GM19468 (cell line): ENCODE results near the gene C4BPB.

Experiments
- ATAC-seq: cut with Tn5 transposase; IDR thresholded peaks from one replicate; pipeline ENCODE4 v1.9.1; 2021; ENCODE audit warnings: mild to moderate bottlenecking, moderate library complexity, moderate number of reproducible peaks; ENCODE audit not compliant: unreplicated experiment; ENCODE audit errors: extremely low read depth

C4BPB gene

DNA sequence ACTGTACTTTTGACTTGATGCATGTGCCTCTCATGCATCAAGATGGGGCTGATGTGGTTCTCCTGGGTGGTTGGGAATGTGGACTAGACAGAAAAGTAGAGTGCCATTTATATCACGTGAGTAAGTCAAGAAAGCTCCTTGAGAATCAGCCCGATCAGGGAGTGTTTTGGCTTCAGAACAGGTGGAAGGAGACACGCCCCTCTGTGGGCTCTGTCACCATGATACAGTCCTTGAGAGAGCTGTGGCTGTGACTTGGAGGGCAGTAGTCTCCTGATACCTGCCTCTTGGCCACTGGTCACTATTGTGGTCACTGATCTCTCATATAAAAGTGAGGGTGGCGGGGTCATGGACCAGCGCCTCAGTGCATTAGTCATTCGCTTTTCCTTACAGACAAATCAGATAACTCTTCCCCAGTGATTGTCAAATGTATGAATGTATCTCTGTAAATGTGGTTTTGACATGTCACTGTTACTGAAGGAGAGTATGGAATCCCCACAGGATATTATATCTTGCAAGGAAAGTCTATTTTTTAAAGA lies 8.9 kb upstream of the C4BPB start:
- ATAC-seq: no peak

DNA sequence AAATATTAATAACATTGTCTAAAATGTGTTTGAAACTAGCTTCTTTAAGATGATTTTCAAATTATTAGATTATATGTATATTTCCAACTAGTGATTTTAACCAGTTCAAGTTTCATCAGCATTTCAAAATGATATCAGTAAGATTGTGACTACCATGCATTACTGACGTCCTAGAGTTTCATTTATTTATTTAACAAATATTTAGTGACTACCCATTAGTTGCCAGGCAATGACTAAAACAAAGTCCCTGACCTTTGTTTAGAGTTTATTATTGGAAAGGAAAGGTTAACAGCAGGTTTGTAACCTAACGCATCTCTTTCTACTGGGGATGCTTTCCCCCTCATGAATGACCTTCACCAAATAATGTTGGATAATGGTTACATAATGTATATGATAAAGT lies 7.6 kb upstream of the C4BPB start:
- ATAC-seq: no peak

DNA sequence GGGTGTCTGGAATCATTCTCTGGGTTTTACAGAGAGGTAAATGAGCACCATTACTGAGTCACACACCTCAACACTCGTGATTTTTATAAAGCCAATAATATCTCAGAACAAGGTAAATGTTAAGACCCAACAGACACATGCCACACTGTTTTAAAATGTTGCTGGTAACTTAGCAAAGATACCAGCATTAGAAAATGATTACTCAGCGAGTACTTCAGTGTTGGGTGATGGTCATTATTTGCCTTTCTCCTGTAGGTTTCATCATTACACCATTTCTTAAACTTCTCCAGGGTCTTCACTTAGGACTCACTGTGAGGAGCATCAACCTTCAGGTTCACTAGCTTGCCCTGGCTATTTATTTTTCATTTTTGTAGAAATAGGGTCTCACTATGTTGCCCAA lies 6.9 kb upstream of the C4BPB start:
- no peak for ATAC-seq

DNA sequence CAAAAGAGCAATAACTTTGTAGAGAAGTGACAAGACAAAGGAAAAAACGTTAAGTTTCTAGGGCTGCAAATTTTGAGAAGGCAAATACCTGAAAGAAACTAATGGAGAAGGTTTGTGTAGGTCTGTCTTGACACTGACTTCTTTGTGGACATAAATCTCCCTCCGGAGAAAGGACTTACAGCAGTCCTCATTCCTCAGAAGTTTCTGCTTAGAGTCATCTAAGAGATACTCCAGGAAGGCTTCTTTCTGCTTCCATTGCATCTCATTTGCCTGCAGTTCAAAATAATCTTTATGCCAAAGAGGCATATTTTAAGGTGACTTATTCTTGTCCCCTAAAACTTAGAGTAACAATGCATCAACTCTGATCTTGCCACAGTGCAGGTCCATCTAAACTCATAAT lies 4.4 kb upstream of the C4BPB start:
- no peak for ATAC-seq

DNA sequence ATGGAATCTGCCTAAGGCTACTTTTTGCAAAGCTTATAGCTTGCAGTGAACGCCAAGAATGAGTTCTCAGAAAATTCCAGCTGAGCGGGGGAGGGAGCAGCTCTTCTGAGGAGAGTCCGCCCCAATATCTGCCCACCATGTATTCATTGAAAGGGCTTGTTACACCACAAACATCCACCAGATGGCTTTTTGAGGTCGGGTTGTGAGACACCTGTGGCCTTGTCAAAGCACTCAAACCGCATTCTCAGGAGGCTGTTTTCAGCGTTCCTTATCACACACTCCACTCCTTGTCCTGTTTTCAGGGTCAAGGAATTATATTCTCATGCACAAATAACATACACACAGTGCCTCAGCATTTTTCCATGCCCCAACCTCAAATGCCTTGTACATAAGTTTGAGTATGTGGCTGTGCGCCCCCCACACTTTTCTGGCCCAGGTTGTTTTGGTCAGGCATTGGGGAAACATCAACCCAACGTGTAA lies 3.9 kb upstream of the C4BPB start:
- ATAC-seq: no peak

DNA sequence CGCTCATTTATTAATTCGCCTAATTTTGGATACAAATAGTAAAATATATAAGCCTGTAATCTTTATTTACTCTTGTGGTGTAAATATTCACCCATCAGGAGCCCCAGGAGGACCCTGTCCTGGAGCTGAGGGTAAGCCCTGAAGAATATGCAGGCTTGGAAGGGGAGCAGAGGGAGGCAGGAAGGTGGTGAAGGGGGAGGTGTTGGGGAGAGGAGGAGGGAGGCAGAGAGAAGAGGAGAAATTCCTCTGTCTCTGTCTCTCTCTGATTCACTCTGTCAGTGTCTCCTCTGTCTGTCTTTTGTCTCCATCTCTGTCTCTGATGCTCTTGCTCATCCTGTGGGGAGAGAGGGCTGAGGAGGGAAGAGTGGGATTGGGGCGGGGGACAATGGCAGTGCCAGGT lies 2.8 kb upstream of the C4BPB start:
- no peak for ATAC-seq

DNA sequence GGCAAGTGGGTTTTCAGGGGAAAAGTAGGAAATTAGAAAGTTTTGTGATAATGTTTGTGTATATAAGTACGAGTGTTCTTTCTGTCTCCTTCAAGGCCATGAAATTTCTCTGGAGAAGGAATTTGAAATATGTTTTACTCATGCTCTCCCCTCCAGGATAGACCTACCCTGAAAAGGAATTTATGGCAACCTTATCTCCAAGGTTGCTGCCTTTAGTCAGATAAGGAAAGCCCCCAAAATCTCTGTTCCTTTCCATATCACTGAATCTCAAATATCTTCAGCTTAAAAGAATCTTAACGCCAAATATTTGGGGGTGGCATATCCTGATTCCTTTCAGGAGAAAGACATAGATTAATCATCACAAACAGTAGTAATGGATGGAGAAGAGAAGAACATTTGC lies 499 bp upstream of the C4BPB start:
- ATAC-seq: no peak

DNA sequence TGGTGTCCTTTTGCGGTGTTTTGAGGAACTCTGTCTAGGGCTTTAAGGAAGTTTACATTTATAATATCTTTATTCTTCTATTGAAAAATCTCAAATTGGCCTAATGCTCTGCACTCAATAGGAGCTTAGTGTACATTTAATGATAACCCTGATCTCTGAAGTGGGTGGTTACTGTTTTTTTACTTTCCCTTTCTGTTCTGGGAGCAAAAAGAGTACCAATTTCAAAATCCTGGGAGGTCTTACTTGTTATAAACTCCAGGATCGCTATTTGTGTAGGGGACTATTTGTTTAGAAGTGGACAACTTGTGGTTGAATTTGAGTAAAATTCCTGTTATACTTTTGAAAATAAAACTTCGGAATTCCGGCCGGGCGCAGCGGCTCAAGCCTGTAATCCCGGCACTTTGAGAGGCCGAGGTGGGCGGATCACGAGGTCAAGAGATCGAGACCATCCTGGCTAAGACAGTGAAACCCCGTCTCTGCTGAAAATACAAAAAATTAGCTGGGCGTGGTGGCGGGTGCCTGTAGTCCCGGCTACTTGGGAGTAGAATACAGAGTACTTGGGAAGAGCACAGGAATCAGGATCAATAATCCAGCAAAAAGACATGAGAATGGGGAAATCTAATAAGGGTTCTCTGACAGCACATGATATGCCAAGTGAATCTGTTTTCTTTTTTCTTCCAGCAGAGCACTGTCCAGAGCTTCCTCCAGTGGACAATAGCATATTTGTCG lies 1.1 kb downstream of the C4BPB start:
- no peak for ATAC-seq

DNA sequence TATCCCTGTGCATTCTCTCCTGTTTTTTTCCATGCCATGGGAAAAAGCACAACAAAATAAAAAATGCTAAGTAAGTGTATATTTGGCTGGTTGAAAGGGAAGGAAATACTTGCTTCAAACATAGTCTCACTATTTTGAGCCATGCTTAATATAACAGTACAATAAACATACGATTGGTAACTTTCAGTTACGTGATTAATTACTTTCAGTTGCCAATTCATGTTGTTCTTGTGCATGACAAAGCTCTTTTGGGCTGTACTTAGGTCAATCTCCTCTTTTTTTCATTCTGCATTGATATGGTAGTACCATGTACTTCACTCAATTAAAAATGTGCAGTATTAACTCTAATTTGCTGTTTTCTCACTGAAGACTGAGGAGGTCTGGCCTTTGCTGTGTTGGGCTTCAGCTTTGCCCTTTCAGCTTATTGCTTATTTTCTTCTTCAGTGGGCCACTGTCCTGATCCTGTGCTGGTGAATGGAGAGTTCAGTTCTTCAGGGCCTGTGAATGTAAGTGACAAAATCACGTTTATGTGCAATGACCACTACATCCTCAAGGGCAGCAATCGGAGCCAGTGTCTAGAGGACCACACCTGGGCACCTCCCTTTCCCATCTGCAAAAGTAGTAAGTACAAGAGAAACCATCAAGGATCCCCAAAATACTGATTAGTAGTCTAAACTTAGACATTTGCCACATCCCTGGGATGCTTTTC lies 2.7 kb downstream of the C4BPB start:
- ATAC-seq: no peak

DNA sequence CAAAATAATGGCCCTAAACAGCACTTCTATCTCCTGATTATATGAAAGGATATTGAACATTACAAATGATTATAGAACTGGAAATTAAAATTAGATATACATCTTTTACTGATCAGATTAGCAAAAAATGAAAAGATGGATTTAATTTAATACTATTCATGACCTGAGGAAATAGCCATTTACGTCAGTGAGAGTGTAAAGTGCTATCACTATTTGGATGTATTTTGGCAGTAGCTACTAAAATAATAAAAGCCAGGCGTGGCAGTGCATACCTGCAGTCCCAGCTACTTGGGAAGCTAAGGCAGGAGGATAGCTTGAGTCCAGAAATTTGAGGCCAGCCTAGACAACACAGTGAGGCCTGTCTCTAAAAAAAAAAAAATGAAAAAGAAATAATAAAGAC lies 5.3 kb downstream of the C4BPB start:
- no peak for ATAC-seq

DNA sequence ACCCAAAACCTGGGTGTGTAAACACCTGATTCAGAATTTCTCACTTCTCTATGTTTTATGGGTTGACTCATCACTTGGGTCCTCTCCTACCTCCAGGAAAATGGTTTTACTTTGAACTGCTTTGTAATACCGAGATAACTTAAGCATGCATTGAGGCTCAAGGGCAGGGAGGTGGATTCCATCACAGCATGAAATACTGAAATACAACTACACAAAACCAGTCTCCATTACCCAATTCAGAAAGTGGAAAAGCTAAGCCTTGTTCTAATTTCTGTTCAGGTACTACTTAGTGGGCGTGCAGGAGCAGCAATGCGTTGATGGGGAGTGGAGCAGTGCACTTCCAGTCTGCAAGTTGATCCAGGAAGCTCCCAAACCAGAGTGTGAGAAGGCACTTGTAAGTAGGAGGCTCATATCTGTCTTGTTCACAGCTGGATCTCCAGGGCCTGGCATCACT lies 9.2 kb downstream of the C4BPB start:
- ATAC-seq: peak; percentile 65

DNA sequence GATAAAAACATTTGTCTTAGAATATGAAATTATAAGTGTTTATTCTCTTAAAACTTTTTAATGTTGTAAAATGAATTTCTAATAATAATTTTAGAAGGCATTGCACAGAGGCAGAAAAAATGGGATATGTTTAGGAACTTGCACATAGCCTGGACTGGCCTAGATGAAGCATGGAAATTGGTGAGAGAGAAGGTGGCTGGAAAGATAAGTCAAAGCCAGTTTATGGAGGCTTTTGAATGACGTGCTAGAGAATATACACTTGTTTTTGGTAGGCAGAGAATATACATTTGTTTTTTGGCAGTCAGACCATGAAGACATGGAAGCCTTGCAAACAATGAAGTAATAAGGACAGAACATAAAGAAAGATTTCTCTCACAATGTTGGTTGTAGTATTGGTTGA lies 13.1 kb downstream of the C4BPB start:
- no peak for ATAC-seq

DNA sequence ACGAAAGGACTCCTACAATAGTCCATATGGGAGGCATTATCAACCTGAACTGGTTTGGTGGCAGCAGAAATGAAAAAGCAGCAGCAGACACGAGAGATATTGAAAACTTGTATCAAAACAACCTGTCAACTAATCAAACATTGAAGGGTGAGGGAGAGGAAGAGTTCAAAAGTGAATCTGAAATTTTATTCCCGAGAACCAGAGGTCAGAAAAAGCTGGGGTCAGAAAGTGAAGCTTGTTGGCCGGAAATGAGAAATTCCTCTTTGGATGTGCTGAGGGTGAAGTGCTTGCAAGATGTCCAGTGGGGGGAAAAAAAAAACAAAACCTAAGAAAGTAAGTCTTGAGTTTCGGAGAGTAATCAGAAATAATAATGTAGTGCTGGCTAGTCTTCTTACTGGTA lies 13.5 kb downstream of the C4BPB start:
- ATAC-seq: no peak

DNA sequence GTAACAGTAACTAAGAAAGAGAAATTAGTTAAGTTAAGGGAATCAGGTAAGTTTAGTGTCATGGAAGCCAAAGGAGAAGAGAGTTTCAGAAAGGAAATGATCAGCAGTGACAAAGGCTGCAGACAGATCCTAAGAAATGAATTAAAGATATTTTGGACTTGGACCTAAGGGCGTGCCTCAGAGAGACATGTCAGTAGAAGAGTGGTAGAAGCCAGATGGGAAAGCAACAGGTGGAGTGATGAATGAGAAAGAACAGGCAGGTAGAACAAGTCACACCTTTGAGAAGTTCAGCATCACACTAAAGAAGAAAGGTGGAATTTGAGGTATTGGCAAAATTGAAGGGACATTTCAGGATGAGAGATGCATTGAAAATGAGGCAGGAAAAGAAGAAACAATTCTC lies 14.0 kb downstream of the C4BPB start:
- ATAC-seq: no peak

DNA sequence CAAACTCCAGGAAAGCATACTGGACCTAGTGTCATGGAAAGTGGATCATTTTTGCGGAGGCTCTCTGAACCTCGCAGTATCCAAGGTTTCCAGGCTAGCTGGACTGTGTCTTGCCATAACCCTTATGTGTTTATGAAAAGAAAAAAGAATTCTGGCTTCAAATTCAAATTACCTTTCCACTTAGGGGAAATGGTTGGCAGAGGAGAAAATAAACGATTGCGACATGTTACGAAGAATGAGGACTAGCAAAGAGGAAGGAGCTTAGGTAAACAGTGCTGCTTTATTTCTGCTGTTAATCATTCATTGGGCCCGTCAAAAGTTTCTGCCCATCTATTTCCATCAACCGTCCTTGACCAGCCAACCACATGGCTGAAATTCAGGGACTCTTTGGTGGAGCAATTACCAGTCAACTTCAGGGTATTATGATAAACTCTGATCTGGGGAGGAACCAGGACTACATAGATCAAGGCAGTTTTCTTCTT lies 15.3 kb downstream of the C4BPB start, which contains the start of gene C4BPA:
Gene C4BPA (plus strand): TSS at position 342 of the 482 bp plus-strand sequence. CDS start 8,793 bp downstream, outside the sequence.
- no peak for ATAC-seq

DNA sequence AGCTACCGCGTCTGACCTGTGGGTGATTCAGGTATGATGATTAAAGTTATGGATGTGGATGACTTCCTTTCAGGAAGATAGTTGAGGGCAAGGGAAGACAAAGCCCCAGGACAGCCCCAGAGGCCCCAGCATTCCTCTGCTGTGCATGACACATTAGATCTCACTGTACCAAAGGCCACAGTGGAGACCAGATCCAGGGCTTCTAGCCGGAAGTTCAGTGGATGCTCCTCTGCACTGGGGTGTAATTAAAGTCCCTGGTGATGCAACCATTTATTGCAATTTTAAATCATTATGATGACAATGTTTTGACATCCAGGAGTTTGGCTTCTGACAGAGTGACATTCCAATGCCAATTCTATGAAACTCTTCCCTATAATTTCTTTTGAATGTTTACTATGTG lies 20.3 kb downstream of the C4BPB start:
- no peak for ATAC-seq

DNA sequence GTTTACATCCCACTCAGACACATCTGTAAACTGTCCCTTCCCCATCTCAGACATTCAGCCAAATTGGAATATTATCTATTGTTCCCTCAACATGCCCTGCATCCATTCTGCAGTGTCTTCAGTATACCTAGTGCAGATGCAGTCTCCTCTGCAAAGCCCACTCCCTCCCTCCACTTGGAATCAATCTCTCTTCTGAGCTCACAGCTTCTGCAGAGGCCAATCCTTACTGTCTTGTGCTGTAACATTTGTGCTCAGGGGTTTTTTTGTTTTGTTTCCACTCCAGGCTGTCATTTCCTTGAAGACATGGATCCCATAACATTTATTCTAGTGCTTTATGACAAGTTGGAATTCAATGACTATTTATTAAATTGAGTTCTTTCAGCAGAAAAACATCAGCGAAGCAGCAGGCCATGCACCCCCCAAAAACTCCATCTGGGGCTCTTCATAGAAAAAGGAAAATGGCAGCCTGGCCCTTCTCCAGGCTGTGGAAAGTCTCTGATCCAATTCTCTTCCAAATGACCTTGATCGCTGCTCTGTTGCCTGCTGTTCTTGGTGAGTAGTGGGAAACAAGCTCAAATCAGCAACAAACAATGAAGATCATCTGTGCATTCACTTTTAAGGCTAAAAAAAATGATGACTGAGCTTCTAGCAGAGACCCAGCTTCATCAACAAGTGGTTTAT lies 24.1 kb downstream of the C4BPB start:
- no peak for ATAC-seq

DNA sequence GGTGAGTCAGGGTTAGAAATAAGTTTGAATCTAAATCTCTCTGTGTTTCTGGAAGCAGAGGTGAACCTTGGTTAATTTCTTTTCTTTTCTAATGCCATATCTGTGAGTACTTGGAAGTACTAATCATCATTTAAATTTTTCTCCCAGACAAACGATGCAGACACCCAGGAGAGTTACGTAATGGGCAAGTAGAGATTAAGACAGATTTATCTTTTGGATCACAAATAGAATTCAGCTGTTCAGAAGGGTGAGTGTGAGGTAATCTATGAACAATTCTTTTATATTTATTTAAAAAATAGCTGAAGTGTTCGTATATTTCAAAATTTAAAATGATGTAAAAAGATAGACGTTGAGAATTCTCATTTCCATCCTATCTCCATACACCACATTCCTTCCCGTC lies 26.6 kb downstream of the C4BPB start:
- no peak for ATAC-seq

DNA sequence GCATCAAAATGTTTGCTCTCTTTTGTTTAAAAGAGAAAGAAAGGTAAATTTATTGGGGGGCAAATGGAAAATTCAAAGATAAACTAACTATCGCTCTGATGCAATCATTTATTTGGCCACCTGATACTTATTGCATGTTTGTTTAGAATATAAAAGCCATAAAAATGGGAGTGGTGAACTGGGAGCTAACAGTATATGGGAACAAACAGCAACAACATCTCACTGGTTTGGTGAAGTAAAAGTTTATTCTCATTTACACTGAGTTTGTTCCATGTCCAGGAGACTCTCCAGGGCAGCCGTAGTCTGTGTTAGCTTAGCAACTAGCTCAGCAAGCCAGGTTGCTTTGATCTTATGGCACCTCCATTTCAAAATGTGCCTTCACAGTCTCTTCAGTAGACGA lies 35.7 kb downstream of the C4BPB start:
- no peak for ATAC-seq

DNA sequence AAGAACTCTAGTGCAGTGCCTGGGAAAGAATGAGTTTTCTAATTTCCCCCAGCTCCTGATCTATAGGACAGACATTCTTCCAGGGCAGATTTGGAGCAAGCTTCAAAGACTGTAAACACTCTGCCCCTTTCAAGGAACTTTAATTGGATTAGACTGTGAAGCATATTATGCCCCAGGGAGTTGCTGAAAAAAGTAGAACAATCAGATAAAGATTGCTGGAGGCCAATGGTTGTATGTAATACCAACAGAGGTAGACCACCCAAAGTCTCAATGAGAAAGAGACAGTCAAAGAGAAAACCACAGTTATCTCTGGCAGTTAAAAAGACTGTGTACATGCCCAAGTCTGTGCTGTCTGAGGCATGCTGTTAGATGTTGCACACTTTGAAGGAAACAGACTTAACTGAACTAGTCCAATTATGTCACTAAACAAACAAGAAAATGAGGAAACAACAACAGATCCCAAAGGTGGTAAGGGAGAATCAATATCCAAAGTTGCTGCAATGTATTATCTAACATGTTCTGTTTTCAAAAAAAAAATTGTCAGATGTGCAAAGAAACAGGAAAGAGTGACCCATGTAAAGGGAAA lies 39.8 kb downstream of the C4BPB start:
- no peak for ATAC-seq
